ENCODE results near the gene BORCS8. TPM values are rescaled to one million over a fixed set of nuclear protein-coding genes. Genes with fewer than 3 reads are reported as not detected.
"Not testable (repeated sequence)": the region's sequence is repeated elsewhere in the genome, so short reads cannot be mapped to it uniquely, and the experiment has no call there.

Gene BORCS8
- total RNA-seq, 1 experiment from 2014 or later, result 47.2 TPM

DNA sequence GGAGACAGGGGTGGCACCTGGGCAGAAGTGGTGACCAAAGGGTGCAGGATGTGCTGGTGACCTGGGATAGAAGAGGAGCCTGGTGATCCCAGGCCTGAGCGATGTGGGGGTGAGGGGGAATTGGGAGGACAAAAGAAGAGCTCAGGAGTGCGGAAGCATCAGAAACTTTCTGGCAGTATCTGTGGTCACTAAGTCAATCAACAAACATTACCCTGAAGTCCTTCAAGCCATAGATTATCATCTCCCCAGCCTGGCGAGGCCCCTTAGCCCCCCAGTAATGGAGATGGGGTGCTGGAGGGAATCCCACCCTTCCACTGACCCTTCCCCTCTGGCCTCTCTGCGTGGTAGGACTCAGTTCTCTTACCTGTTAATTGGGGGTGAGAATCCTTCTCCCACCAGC is 32.4 kb downstream of the BORCS8 start:
- DNase-seq (ENCODE audit: low read depth), result no peak
- in situ Hi-C loops (cut with HindIII; ENCODE audit: low pct_unique_long_range_greater_than_20kb, low sequenced_read_pairs), result no loop called here

DNA sequence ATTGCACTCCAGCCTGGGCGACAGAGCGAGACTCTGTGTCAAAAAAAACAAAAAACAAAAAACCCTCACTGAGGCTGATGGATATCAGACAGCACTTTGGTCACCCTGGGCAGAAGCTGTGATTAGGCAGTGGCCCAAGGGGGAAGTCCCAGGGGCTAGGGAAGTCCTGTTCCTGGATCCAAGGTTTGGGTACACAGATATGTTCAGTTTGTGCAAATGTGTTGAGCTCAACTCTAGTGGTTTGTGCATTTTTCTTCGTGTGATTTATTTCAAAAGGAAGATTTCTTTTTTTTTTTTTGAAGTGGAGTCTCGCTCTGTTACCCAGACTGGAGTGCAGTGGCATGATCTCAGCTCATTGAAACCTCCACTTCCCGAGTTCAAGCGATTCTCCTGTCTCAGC is 34.1 kb downstream of the BORCS8 start:
- in situ Hi-C loops (cut with HindIII; ENCODE audit: low pct_unique_long_range_greater_than_20kb, low sequenced_read_pairs), result no loop called here

DNA sequence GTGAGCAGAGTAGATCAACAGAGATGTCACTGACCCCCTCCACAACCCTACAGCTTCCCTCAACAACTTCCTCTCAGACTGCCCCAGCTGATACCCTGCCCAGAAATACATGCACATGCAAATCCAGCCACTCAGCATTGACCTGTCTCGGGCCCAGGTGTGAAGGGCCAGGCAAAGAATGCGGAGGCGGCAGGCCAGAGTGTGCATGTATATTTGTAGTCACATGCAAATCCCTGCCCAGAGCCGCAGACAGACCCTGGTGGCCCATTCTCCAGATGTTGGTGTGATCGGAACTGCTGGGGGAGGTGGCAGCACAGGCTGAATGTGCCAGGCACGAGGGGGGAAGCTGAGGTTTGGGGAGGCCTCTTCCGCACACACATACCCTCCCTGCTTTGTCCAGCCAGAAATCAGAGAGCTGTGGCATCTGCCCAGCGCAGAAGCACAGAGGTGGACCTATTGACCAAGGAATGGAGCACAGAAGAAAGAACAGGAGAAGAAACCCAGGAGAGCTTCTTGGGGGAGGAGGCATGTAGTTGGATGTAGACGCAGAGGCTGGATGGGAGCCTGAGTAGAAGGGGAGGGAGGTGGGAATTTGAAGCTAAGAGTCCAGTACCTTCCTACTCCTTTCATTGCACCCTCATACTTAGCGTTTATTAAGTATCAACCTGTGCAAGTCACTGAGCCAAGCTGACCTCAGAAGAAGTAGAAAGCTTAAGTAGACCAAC is 36.3 kb downstream of the BORCS8 start:
- in situ Hi-C loops (cut with HindIII; ENCODE audit: low pct_unique_long_range_greater_than_20kb, low sequenced_read_pairs), result no loop called here

More for the DNA sequence above, 34.1 kb downstream of the BORCS8 start:
- DNase-seq (ENCODE audit: low read depth), result no peak

DNA sequence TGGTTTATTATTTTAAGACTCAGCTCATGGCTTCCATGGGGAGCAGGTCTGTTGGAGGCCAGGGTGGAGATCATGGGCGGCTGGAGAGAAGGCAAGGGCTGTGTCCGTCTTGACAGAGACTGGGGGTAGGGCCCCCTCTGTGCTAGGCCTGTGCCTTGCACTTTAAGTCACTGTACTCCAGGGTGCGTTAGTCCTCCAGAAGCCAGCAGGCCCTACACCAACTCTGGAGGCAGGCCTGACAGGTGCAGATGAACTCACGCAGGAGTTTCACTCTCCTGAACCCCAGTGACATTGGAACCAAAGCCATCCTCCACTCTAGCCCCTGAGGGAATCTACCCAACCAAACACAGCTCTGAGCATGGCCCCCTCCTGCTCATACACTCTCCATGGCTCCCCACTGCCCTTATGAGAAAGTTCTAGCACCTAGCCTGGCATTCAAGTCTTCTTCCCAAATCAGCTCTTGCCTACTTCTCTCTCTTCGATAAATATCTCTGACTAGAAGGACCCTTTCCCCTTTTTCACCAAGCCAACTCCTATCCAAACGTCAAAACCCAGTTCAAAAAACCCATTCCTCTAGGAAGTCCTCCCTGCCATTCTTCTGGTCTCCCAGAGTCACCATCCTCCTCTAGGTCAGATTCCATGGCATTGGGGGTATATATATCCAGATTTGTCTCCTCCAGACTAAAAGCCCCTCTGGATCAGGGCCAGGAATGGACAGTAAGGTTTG is 37.0 kb downstream of the BORCS8 start:
- in situ Hi-C loops (cut with HindIII; ENCODE audit: low pct_unique_long_range_greater_than_20kb, low sequenced_read_pairs), result no loop called here
- DNase-seq (ENCODE audit: low read depth), result no peak

More for the DNA sequence above, 36.3 kb downstream of the BORCS8 start:
- no peak for DNase-seq (ENCODE audit: low read depth)

DNA sequence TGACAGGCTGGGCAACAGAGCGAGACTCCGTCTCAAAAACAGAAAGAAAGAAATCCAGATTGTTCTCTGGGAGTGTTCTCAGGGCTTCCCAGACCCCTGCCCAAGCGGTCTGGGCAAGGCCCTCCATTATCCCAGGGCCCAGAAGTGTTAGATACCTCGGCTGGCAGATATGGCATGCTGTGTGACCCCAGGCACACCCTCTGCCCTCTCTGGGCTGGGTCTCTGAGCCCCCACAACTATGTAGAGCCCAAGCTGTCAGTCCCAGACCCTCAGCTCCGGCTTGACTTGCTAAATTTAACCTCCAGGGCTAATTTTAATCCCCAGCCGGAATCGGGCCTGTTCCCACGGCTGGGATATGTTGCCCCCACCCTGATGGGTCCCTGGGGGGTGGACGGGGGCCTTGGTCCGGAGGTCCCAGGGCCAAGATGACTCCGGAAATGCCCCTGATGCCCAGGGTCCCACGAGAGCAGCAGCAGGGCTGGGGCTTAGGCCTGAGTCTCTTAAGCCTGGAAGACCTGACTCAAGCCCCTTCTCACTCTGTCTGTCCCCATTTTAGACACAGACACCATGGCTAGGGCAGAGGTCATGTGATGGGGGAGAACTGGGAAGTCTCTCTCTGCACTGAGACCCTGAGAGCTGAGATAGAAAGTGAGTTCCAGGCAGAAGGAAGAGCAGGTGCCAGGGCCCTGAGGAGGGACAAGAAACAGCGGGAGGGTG is 39.1 kb downstream of the BORCS8 start:
- in situ Hi-C loops (cut with HindIII; ENCODE audit: low pct_unique_long_range_greater_than_20kb, low sequenced_read_pairs), result no loop called here
- DNase-seq (ENCODE audit: low read depth), result no peak

DNA sequence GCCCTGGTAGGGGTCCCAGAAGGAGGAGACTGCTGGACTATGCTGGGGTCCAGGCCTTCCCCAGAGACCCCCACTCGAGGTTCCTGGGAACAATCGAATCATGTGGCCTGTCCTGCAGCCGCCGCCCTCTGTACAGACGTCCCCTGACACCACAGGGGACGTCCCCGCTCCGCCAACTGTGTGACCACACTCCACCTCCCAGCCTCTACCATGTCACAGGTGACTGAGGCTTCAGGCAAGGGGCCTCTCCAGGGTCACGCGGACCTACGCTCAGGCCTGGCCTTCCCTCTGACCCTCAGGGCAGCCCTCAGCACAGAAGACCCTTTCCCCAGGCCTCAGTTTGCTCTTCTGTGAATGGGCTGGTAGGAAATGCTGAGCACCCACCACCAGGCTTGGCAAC is 40.5 kb downstream of the BORCS8 start:
- no peak for DNase-seq (ENCODE audit: low read depth)

DNA sequence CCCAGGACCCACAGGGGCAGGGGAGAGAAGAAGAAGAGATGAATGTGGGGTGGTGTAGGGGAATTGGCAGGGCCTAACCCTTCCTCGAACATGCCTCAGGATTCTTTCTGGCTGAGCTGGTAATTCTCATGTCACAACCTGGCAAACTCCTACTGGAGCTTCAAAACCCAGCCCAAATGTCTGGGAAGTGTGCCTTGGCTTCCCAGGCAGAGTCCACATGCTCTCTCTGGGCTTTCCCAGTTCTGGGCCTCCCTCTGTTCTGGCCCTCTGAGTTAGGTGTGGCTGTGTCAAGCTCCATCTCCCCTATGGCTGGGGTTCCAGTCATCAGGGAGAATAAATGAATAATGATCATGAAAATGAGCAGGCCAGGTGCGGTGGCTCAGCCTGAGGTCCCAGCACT is 42.5 kb downstream of the BORCS8 start:
- in situ Hi-C loops (cut with HindIII; ENCODE audit: low pct_unique_long_range_greater_than_20kb, low sequenced_read_pairs), result no loop called here
- DNase-seq (ENCODE audit: low read depth), result no peak

More for the DNA sequence above, 40.5 kb downstream of the BORCS8 start:
- in situ Hi-C loops (cut with HindIII; ENCODE audit: low pct_unique_long_range_greater_than_20kb, low sequenced_read_pairs), result no loop called here

DNA sequence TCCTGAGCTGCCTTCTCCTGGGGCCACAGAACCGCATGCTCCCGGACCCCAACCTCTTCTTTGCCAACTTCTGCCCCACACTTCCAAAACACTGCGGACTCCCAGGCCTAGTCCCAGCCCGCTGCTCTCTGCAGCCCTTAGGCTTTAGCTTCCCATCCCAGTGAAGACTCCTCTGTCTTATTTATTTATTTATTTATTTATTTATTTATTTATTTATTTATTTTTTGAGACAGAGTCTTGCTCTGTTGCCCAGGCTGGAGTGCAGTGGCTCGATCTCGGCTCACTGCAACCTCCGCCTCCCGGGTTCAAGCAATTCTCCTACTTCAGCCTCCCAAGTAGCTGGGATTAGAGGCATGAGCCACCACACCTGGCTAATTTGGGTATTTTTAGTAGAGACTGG is 43.4 kb downstream of the BORCS8 start:
- in situ Hi-C loops (cut with HindIII; ENCODE audit: low pct_unique_long_range_greater_than_20kb, low sequenced_read_pairs); DNase-seq (ENCODE audit: low read depth): not testable (repeated sequence)

DNA sequence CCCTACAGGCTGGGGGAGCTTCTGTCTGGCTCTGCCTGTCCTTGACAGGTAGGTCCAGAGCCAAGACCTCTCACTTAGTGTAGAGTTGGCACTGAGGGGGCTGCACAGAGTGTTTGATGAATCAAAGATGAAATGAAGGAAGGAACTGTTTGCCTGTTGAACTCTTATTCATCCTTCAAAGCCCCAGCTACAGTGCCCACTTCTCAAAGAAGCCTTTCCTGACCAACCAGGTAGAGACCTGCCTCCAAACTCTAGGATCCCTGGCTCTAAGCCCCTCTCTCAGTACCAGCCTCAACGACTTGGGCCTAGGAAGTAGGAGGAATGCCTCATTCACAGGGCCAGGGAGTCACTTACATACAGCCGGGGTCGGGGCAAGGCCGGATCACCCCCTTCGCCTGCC is 44.6 kb downstream of the BORCS8 start:
- in situ Hi-C loops (cut with HindIII; ENCODE audit: low pct_unique_long_range_greater_than_20kb, low sequenced_read_pairs), result no loop called here

DNA sequence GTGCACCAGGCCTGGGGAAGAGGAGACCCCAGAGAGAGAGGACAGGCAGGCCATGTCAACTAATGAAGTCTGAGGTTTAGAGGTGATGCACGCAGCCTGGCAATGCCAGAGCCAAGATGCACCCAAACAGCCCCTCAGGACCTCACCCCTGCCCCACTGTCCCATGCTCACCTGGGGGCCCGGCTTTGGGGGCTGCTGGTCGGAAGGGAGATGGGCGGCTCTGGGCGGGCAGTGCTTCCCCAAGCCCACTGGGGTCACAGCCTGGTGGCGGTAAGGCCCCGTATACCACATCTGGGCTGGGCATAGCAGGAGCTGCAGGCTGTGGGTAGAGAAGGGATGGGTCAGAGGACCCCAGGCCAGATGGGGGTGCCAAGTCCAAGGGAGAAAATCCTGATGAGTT is 45.1 kb downstream of the BORCS8 start:
- in situ Hi-C loops (cut with HindIII; ENCODE audit: low pct_unique_long_range_greater_than_20kb, low sequenced_read_pairs), result no loop called here

More for the DNA sequence above, 44.6 kb downstream of the BORCS8 start:
- no peak for DNase-seq (ENCODE audit: low read depth)

DNA sequence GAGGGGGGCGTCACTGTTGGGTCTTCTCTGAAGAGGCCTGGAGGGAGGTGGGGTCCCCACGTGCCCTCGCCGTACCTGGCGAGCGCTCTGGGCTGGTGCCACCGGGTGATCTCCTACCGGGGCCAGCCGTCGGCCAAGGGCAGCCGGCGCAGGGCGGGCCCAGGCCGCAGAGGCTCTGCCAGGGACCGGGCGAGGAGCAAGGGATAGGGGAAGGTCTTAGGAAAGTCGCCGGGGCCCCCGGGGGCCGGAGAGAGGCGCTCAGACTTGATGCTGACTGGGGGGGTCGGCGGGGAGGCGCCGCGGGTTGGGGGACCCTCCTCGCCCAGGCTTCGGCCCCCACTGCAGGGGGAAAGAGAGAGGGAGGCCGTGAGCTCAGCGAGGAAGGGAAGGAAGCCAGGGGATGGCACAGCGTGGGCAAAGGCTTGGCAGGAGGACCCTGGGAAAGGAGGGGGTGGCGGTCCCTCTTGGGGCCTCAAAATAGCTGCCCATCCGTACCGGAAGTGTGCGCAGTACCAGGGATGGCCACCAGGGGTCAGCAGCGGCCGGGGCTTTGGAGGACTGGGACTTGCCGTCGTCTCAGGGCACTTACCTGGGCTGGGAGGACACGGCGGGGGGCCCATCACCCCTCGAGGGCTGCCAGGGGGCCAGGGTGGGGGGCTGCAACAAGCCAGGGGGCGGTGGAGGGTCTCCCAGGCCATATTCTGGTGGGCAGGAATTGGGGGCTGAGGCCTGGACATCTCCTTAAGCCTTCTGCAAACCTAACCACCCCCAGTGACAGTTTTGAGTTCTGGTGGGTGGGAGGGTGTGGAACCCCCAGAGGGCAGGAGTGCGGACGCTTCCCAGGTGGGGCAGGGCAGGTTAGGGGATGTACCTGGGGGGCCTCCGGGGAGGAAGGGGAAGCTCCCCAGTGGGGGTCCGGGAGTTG is 46.0 kb downstream of the BORCS8 start:
- DNase-seq (ENCODE audit: low read depth), result peak; percentile 49
- in situ Hi-C loops (cut with HindIII; ENCODE audit: low pct_unique_long_range_greater_than_20kb, low sequenced_read_pairs), result no loop called here

More for the DNA sequence above, 45.1 kb downstream of the BORCS8 start:
- DNase-seq (ENCODE audit: low read depth), result no peak

DNA sequence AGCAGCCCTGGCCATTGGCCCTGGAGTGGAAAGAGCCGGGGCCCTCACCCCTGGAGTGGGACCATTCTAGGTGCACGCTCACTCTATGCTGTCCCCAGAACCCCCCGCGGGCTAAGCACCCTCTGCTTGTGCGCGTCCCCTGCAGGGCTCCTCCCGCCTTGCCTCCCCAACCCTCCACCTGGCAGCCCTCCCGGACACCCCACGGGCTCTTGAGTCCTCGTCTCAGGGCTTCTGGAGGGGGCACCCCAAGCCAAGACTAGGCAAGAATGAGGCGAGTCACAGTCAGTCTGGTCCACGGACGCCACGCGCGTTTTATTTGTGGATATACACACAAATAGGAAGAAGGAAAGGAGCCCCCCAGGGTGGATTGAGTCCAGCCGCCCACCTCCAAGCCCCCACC is 46.7 kb downstream of the BORCS8 start:
- DNase-seq (ENCODE audit: low read depth), result no peak
- in situ Hi-C loops (cut with HindIII; ENCODE audit: low pct_unique_long_range_greater_than_20kb, low sequenced_read_pairs), result no loop called here

DNA sequence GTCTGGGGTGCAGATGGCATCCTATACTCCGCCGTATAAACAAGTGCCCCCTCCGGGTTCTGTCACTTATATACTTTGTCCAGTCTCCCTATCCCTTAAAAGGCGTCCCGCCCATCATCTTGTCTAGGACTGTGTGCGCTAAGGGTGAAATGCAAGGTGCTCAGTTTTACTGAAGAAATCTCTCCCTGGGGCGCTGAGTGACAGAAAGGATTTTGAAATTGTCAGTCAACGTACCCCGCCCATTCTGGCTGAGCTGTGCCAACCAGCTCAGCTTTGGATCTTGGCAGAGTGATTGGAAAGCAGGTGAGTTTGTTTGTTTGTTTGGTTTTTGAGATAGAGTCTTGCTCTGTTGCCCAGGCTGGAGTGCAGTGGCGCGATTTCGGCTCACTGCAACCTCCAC is 49.6 kb downstream of the BORCS8 start:
- in situ Hi-C loops (cut with HindIII; ENCODE audit: low pct_unique_long_range_greater_than_20kb, low sequenced_read_pairs), result no loop called here
- DNase-seq (ENCODE audit: low read depth), result no peak

DNA sequence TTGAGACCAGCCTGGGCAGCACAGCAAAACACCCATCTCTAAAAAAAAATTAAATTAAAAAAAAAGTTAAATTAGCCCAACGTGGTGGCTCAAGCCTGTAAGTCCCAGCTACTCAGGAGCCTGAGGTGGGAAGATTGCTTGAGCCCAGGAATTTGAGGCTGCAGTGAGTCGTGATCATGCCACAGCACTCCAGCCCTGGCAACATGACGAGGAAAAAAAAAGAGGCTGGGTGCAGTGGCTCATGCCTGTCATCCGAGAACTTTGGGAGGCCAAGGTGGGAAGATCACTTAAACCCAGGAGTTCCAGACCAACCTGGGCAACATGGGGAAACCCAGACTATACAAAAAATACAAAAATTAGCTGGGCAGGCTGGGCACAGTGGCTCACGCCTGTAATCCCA is 51.5 kb downstream of the BORCS8 start:
- peak; percentile 46 for DNase-seq (ENCODE audit: low read depth)
- in situ Hi-C loops (cut with HindIII; ENCODE audit: low pct_unique_long_range_greater_than_20kb, low sequenced_read_pairs), result no loop called here

DNA sequence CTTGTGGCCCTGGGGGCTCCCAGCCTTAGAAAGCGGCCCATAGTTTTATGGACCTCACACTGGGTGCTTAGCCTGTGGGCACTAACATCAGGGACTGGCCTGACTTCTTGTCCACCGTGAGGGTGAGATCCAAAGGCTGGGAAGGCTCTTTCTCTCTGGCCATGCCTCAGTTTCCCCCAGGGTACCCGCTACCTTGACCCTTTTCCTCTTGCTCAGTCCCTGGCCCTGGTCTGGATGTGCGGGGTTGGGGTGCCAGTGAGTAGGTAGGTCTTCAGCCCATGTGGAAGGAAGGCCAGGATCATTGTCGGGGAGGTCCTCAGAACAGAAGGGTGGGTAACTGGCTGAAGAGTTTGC is 52.1 kb downstream of the BORCS8 start:
- in situ Hi-C loops (cut with HindIII; ENCODE audit: low pct_unique_long_range_greater_than_20kb, low sequenced_read_pairs), result no loop called here
- no peak for DNase-seq (ENCODE audit: low read depth)

DNA sequence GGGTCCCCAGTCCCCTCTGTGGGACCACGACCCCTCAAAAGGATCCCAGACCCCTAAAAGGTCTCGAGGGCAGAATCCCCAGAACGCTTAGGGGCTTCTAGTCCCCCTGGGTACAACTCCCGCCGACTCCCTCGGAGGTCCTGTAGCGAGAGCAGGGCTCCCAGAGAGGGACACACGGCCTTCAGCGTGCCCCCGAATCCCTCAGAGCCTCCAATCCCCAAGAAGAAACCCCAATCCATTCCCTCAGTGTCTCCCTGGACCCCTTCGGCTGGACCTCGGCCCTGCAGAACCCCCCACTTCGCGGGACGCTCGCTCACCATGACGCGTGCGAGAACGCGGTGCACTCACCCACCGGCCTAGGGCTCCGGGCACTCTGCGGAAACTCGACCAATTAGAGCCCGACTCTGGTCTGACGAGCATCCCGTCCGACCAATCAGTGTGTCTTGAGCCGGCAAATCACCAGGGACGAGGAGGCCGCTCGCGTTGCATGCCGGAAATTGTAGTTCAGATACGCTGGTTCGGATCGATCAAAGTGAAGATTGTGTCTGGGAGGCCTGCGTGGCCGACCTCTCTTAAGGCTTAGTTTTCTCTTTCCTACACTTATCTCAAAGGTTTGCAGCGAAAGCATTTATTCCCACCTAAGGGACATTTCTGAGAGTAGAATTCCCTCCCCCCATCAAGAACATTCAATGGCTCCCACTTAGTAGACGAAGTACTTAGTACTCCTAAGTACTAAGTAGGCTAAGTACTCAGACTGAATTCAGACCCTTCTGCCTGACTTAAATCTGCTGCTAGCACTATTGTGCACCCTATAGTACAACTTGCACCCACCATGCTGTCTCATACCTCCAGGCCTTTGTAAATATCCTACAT is 53.6 kb downstream of the BORCS8 start, which contains the start of gene TMEM161A:
Gene TMEM161A, minus strand, starts transcription at position 370 of the 873 bp plus-strand sequence. Its CDS starts 50 bp downstream, at position 320.
- peak; percentile 95 for DNase-seq (ENCODE audit: low read depth)
- in situ Hi-C loops (cut with HindIII; ENCODE audit: low pct_unique_long_range_greater_than_20kb, low sequenced_read_pairs), result no loop called here

DNA sequence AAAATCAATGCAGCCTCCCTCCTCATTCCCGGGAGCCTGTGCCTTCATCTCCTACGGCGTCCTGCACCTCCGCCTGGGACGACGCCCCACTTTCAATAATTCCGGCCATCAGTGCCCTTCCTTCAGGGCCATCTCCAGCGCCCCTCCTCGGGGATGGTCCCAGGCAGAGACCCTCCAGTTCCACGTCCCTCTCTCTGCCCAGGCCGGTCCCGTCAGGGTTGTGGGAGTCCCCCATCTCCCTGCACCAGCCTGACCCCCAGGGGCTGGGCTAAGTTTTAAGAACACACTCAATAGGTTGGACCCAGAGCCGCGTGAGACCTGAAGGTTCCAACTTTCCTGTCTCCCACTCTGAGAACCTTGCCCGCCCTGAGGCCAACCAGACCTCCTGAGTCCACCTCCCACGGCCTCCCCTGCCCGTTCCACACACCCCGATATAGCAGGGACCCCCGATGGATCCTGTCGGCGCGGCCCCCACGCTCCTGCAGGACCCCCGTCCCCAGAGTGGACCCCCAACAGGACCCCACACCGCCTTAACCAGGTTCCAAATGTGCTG is 54.3 kb downstream of the BORCS8 start:
- in situ Hi-C loops (cut with HindIII; ENCODE audit: low pct_unique_long_range_greater_than_20kb, low sequenced_read_pairs), result no loop called here
- no peak for DNase-seq (ENCODE audit: low read depth)

All from Caki2 (cell line).